GM18870 (cell line): ENCODE results near the gene CRHR2.

Experiments used
- ATAC-seq: cut with Tn5 transposase; IDR thresholded peaks from one replicate; pipeline ENCODE4 v1.9.1; 2021; ENCODE audit warnings: moderate library complexity; ENCODE audit not compliant: unreplicated experiment

CRHR2 gene

DNA sequence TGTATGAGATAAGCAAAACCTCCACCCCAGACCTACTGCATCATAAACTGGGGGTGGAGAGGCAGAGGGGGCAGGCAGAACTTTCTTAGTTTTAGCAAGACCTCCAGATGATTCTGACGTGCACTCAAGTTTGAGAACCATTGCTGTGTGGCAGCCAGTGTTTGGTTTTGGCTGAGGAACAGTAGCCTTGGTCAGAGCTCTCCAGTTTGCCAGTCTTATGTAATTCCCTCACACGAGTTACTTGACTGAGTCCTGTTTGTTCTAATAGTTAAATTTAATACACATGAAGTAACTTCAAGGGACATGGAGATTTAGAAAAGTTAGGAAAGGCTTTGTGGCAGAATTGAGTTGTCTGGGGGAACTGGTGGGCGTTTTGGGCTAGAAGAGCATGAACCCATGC, 49.0 kb downstream of the CRHR2 start:
- ATAC-seq, result no peak

DNA sequence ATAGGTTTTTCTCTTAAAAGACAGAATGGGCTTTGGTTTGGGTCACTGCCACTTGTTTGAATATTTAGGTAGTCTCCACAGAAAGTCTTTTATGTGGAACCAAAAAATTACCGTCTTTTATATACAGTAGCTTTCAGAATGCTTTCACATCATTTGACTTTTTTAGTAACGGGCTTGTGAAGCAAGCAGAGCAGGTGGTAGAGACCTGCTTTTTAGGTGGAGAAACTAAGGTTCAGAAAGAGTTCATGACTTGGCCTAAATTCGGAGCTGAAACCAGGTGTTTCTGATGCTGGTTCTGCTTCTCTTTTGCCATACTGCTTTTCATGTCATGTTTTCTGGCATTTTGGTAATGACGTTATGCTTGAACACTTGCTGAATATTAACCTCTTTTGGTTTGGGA, 51.3 kb downstream of the CRHR2 start:
- ATAC-seq, result no peak

DNA sequence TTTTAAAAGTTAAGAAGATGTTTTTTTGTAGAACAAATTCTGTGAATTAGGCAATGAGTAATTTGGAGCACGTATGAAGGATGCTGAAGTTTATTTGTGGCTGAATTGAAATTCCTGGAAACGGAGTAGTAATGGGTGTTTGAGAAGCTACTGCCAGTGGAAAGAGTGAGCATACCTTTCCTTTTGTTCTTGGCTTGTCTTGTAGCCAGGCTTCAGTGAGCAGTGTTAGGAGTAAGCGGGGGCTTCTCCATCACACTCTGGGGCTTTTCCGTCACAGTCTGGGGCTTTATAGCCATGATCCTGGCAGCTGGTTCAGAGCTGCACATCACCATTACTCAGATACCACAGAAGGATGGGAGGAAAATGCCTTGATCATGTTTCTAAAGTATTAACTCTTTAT, 55.2 kb downstream of the CRHR2 start:
- ATAC-seq, result no peak

- no peak for ATAC-seq
Observed at GRCh38 chr7:30625283-30625682, 57.0 kb downstream of the CRHR2 start.

DNA sequence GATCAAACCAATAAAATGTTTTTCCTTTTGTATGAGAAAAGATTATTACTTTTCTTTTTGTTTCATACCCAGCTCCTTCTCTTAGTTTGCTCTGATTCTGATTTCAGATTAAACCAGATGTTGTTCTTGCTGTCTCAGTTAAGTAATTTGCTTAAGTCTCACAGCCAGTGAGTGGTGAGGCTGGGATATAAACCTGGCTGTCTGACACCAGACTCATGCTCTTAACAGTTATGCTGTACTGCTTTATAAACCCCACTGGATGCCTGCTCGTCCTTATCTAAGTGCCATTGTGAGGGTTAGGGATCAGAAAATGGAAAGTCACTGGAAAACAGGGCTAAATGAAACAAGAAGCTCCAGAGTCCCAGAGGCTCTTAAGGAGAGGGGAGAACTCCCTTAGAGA, 63.3 kb downstream of the CRHR2 start:
- no peak for ATAC-seq

GRCh38 chr7:30618080-30618676, 64.1 kb downstream of the CRHR2 start:
- no peak for ATAC-seq

GRCh38 chr7:30617359-30617758, 64.9 kb downstream of the CRHR2 start:
- no peak for ATAC-seq

- no peak for ATAC-seq
Observed at GRCh38 chr7:30616318-30616717, 65.9 kb downstream of the CRHR2 start.

DNA sequence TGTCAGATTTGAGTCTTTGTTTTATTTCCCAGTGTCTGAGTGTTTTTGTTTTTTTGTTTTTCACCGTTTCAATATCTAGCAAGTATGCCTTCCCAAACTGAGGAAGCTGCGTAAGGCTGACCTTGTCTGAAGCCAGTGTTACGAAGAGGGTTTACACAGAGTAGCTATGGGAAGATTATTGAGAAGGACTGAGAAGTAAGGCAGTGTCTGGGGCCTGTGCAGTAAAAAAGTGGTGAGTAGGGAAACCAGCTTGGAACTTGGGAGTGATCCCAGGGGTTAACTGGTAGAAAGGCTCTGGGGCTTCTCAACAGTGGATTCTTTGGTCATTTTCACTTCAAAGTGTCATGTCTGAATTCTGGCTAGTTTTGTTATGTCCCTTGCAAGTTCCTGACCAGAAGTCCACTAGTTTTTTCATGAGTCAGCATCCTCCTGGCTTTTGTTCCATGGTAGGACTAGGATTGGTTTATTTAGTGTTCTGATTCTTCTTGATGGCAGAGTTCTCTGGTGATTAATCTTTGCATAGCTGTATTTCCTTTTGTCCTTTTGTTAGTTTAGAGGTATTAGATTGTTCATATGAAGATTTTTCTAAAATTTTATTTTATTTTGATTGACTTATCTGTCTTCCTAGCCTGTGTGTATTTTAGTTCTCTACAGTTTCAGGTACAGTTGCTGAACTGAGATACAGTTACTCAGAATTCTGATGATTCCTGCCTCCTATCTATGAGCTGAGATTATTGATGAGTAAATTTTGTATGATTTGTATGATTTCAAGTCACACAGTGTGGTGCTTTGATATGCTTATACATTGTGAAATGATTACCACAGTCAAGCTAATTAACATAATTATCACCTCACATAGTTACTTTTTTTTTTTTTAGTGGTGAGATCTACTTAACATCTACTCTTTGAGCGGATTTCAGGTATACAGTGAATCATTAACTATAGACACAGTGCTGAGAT, 68.6 kb downstream of the CRHR2 start:
- ATAC-seq, result no peak

DNA sequence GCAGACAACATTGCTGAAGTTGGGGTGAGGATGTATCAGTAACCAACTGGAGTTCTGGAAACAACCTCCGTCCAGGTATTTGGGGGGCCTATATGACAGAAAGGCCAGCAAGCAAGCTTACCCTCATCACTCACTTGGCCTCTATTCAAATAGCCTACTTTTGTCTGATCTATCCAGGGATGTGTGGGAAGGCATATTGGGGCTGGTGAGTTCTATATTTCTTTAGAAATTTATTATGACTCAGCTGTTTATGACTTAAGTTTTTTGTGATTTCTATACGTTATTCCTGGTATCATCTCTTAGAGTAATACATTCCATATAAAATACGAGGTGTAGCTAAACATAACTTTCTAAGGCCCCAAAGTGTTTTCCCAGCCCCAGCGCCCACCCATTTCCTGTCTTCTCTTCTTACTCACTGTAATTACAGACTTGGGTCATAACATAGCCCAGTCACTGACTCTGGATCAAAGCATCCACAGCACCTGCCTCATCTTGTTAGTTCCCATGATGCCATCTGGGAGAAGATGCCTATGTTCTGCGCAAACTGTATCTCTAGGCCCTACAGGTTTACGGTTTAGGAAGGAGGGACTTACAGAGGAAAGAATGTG, 69.5 kb downstream of the CRHR2 start:
- ATAC-seq, result no peak

GRCh38 chr7:30605832-30606231, 76.4 kb downstream of the CRHR2 start:
- no peak for ATAC-seq

DNA sequence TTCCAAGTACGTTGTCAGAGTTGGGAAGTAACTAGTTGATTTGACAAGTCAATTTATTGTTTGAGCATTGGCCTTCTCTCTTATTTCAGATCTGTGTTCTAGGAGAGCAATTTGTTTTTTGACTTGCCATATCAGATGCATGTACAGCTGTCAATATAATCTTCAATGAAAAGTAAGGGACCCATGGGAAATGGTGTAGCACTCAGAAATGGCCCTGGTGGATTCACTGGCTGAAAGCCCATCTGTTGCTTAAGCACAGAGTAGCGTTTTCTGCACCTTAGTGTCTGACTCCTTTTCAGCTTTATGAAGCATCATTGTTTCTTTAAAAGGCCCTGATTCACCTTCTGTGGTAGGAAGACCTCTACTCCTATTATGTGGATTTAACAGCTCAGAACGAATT, 77.4 kb downstream of the CRHR2 start:
- ATAC-seq, result no peak
